ENCODE results near the gene NAA10. TPM values are rescaled to one million over a fixed set of nuclear protein-coding genes. Genes with fewer than 3 reads are reported as not detected.
A peak's percentile ranks its signal among the peaks of the same experiment; 100 is the strongest.

The NAA10 gene
- total and polyA plus RNA-seq, 11 donors, result 52.5 to 221 (median 91.5) TPM

DNA sequence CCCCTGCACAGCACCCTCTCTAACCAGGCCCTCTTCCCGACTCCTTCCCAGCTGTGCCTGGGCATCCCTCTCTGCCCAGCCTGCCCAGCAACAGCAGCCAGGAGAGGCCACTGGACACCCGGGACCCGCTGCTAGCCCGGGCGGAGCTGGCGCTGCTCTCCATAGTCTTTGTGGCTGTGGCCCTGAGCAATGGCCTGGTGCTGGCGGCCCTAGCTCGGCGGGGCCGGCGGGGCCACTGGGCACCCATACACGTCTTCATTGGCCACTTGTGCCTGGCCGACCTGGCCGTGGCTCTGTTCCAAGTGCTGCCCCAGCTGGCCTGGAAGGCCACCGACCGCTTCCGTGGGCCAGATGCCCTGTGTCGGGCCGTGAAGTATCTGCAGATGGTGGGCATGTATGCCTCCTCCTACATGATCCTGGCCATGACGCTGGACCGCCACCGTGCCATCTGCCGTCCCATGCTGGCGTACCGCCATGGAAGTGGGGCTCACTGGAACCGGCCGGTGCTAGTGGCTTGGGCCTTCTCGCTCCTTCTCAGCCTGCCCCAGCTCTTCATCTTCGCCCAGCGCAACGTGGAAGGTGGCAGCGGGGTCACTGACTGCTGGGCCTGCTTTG, 29.2 kb downstream of the NAA10 start:
- Histone ChIP-seq H3K4me3 (peak overlapping the region in 10 of 12 donors; percentile 1 to 57 (median 48)), H3K27me3 (peaks cover 0 to 22% (median 0%) of the 10 kb centered on the region in 9 donors), H3K27ac (peak overlapping the region in 8 of 12 donors; percentile 19 to 79 (median 70)), H3K9me3 (no peaks in the 10 kb centered on the region), H3K4me1 (peaks cover 0 to 27% (median 5%) of the 10 kb centered on the region in 12 donors), H3K36me3 (peaks cover 0 to 10% (median 0%) of the 10 kb centered on the region in 9 donors)
- WGBS, 4 donors, result 74 to 94% (median 86%) methylated on average over 14 to 32 of the region's 32 CpGs
- no peak for ATAC-seq
- DNase-seq, result peak in 2 of 5 donors; percentile 26 to 59
- intact Hi-C loops (cut with DNase I), result loop anchor here in 2 of 10 donors (10.0 kb wide), 1 partner anchor 71 kb away; the partner anchor contains the start of gene PDZD4 (in 2 of the 2)
- TF ChIP-seq POLR2A (IDR thresholded peaks at IDR 0.05), result no peak
- TF ChIP-seq, protein P1, sequence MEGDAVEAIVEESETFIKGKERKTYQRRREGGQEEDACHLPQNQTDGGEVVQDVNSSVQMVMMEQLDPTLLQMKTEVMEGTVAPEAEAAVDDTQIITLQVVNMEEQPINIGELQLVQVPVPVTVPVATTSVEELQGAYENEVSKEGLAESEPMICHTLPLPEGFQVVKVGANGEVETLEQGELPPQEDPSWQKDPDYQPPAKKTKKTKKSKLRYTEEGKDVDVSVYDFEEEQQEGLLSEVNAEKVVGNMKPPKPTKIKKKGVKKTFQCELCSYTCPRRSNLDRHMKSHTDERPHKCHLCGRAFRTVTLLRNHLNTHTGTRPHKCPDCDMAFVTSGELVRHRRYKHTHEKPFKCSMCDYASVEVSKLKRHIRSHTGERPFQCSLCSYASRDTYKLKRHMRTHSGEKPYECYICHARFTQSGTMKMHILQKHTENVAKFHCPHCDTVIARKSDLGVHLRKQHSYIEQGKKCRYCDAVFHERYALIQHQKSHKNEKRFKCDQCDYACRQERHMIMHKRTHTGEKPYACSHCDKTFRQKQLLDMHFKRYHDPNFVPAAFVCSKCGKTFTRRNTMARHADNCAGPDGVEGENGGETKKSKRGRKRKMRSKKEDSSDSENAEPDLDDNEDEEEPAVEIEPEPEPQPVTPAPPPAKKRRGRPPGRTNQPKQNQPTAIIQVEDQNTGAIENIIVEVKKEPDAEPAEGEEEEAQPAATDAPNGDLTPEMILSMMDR (IDR thresholded peaks at IDR 0.05), result no peak

DNA sequence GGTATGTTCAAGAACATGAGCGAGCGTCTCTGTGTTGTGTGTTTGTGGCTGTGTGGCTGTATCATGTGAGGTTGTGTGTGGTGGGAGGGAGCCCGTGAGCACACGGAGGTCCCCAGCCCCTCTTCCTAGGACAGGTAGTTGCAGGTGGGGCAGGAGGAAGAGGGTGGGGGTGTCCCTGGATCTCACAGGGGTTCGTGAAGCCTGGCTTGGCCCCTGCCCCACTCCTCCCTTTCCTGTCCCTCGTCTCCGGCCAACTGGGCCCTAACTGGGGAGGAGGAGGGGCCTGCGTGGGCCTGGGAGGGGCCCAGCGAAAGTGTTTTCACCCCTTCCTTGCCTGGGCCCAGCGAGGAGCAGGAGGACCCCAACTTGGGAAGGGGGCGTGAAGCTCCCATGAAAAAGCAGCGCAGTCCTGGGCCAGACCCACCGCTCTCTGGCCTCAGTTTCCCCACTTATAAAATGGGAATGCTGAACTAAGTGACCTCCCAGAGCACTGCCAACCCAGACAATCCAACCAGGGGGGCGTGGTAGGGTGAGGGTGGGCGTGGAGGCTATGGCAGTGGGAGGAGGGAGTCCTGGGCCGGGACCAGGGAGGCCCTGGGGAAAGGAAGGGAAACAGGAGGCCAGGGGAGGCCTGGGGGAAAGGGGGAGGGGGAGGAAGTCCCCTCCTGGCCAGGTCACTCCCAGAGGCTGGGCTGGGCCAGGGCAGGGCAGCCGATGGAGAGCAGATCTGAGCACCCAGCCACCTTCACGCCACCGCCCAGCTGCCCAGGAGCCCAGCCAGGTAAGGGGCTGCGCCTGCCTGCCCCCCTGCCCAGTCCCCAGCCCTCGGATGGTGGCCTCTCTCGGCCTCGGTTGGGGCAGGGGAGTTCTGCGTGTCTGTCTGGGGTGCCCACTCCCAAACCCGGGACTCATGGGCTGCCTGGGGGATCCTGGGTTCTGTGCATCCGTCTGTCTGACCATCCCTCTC, 30.6 kb downstream of the NAA10 start, which contains the start of gene AVPR2:
AVPR2 (plus strand) TSS at position 683 of the 967 bp plus-strand sequence. CDS start 473 bp downstream, outside the sequence.
- TF ChIP-seq POLR2A (IDR thresholded peaks at IDR 0.05), result no peak
- TF ChIP-seq, protein P1 (IDR thresholded peaks at IDR 0.05), result no peak
- peaks cover 0 to 32% (median 6%) of the 10 kb centered on the region in 12 donors for H3K4me1 ChIP-seq
- H3K9me3 ChIP-seq, result peaks cover 0 to under 1% (median 0%) of the 10 kb centered on the region in 12 donors
- peaks cover 0 to 1% (median 0%) of the 10 kb centered on the region in 9 donors for H3K36me3 ChIP-seq
- intact Hi-C loops (cut with DNase I), result loop anchor here in 3 of 10 donors (5.0 to 10.0 kb wide), 2 partner anchors 69 to 77 kb away; partner anchors contain the start of gene PDZD4 (in 2 of the 3)
- H3K4me3 ChIP-seq, result peak within 1 kb of the TSS in 11 of 12 donors; percentile 1 to 57 (median 46)
- H3K27ac ChIP-seq, result peak within 1 kb of the TSS; percentile 19 to 79 (median 63)
- WGBS, 4 donors, result 40 to 60% (median 51%) methylated on average over 22 to 26 of the region's 26 CpGs
- peak; percentile 39 to 76 (median 56) for ATAC-seq
- peaks cover 0 to 17% (median 0%) of the 10 kb centered on the region in 9 donors for H3K27me3 ChIP-seq
- DNase-seq, result peak in 4 of 5 donors; percentile 46 to 55 (median 50)

DNA sequence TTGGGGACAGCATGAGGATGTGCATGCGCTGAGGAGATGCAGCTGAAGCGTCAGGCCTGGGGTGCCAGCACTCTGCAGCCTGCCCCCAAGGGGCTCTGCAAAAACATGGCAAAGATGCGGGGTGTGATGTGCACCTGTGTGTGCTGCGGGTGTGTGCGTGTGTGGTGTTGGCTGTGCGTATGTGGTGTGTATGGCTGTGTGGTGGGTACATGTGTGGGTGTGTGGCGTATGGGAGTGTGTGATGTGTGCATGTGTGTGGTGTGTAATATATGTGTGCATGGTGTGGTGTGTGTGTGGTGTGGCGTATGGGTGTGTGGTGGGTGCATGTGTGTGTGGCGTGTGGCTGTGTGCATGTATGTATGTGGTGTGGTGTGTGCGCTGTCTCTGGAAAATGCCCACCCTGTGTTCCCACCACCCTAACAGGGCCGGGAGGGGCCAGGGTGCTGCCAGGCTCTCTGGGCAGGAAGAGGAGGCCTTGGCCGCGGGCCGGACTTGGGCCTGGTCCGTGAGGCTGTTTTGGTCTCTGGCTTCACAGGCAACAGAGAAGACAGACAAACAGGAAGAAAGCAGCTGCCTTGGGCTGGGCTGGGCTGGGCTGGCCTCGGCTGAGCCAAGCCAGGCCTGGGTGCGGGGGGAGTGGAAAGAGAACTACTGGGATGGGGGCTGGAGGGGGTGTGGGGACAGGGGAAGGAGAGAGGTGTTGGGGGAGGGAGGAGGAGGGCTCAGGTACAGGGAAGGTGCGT, 31.4 kb downstream of the NAA10 start:
- peak; percentile 22 to 45 (median 30) for ATAC-seq
- 58 to 78% (median 60%) methylated on average over 14 to 18 of the region's 18 CpGs for WGBS, 4 donors
- peak in 2 of 5 donors; percentile 33 to 46 for DNase-seq
- H3K9me3 ChIP-seq, result peaks cover 0 to 6% (median 0%) of the 10 kb centered on the region in 12 donors
- intact Hi-C loops (cut with DNase I), result loop anchor here in 3 of 10 donors (5.0 to 10.0 kb wide), 2 partner anchors 69 to 76 kb away; partner anchors contain the start of gene PDZD4 (in 2 of the 3)
- H3K27me3 ChIP-seq, result peaks cover 0 to 26% (median 0%) of the 10 kb centered on the region in 9 donors
- H3K27ac ChIP-seq, result peak overlapping the region; percentile 19 to 79 (median 62)
- peak overlapping the region in 4 of 12 donors; percentile 2 to 51 (median 28) for H3K4me3 ChIP-seq
- no peak for TF ChIP-seq POLR2A (IDR thresholded peaks at IDR 0.05)
- TF ChIP-seq, protein P1 (IDR thresholded peaks at IDR 0.05), result no peak
- H3K4me1 ChIP-seq, result peaks cover 0 to 32% (median 6%) of the 10 kb centered on the region in 12 donors
- H3K36me3 ChIP-seq, result no peaks in the 10 kb centered on the region

All from heart left ventricle (tissue), 16 donors.